K562 (cell line): Measurements from ENCODE around the gene C6orf47. TPM values are rescaled to one million over a fixed set of nuclear protein-coding genes. Genes with fewer than 3 reads are reported as not detected.

Experiments
- ATAC-seq: fragments of 200-7000 bp; cut with Tn5 transposase; 3 replicates; pipeline ENCODE4 v1.9.1; 2020; ENCODE audit warnings: moderate library complexity
- BruUV-seq: library from RNA; stranded (reverse); fragments of 400-500 nt; replicated peaks from 2 replicates; lab custom pipeline; 2021; lab: Mats Ljungman, UMichigan
- CTCF ChIA-PET: fragments of 300-600 bp; formaldehyde crosslinking; extraction: SDS; loops from one replicate; lab custom pipeline; 2021; ENCODE audit warnings: low intra/inter-chr PET ratio; lab: Yijun Ruan, JAX
- POLR2A ChIA-PET: fragments of 300-600, 350-650 bp; sonication (Branson Sonifier 250); formaldehyde crosslinking; extraction: SDS; loops from one replicate; lab custom pipeline; 2021; ENCODE audit warnings: antibody characterized with exemption, inconsistent platforms; lab: Yijun Ruan, JAX
- DNase-seq, 4 experiments: peaks; one replicate each; pipeline versions ENCODE4 v3.0.0 to v3.0.0-alpha.2; 2011 to 2018; ENCODE audit warnings: low spot score in 3 of 4, mixed read lengths in 3 of 4; ENCODE audit errors: extremely low read depth in 1 of 4
- FAIRE-seq: peaks from 2 replicates; lab custom pipeline; 2011; peaks lifted over from hg19 to GRCh38; lab: Jason Lieb, UNC
- H2AFZ ChIP-seq: 2 replicates; pipeline ENCODE4 v1.6.0; 2011; ENCODE audit warnings: low read depth, low read length, control low read depth, inconsistent platforms
- H3K27ac ChIP-seq: fragments of 200-600 bp; 3 replicates; pipeline ENCODE4 v1.8.0; 2011; ENCODE audit warnings: low read depth, mild to moderate bottlenecking, control low read depth, inconsistent platforms, low read length, moderate library complexity, mixed read lengths; ENCODE audit errors: extremely low read depth
- H3K27me3 ChIP-seq, 2 experiments: fragments of 300-600 bp in 1 of 2; 2 replicates in 1 of 2; 3 replicates in 1 of 2; pipeline versions ENCODE4 v1.6.0 to v1.8.0; 2011; ENCODE audit warnings: inconsistent platforms in 2 of 2, low read length in 2 of 2, mild to moderate bottlenecking in 1 of 2, mixed read lengths in 1 of 2, moderate library complexity in 1 of 2; ENCODE audit not compliant: control insufficient read depth in 2 of 2, insufficient read depth in 2 of 2
- H3K36me3 ChIP-seq: fragments of 300-600 bp; 3 replicates; pipeline ENCODE4 v1.8.0; 2011; ENCODE audit warnings: mild to moderate bottlenecking, low read length, inconsistent platforms; ENCODE audit not compliant: control insufficient read depth, insufficient read depth
- H3K4me1 ChIP-seq, 2 experiments: fragments of 200-600 bp in 1 of 2; replicated peaks in 1 of 2; 2 replicates in 1 of 2; 3 replicates in 1 of 2; pipeline versions ENCODE4 v1.5.1 to v1.8.0; 2011; ENCODE audit warnings: inconsistent platforms in 2 of 2, low read length in 2 of 2, mild to moderate bottlenecking in 1 of 2, mixed read lengths in 1 of 2, moderate library complexity in 1 of 2; ENCODE audit not compliant: control insufficient read depth in 2 of 2, insufficient read depth in 2 of 2
- H3K4me2 ChIP-seq: 2 replicates; pipeline ENCODE4 v1.6.1; 2011; ENCODE audit warnings: low read length, control low read depth, inconsistent platforms, mixed read lengths; ENCODE audit not compliant: insufficient read depth
- H3K4me3 ChIP-seq: fragments of 200-600 bp; sonication (generic), shearing (Covaris generic); 2 replicates; pipeline ENCODE4 v1.5.1; 2016; ENCODE audit warnings: control low read depth, inconsistent platforms
- H3K79me2 ChIP-seq: fragments of 200-600 bp; 3 replicates; pipeline ENCODE4 v1.8.0; 2011; ENCODE audit warnings: low read length, inconsistent platforms; ENCODE audit not compliant: control insufficient read depth, insufficient read depth
- H3K9ac ChIP-seq, 2 experiments: 2 replicates each; pipeline versions ENCODE4 v1.6.0 to v1.6.1; 2011; ENCODE audit warnings: low read depth in 2 of 2, low read length in 2 of 2, control low read depth in 1 of 2, inconsistent platforms in 1 of 2, mild to moderate bottlenecking in 1 of 2, mixed read lengths in 1 of 2; ENCODE audit not compliant: insufficient read depth in 1 of 2
- H3K9me1 ChIP-seq: one replicate; pipeline ENCODE4 v1.6.0; 2011; ENCODE audit warnings: inconsistent platforms, mild to moderate bottlenecking, low read length, moderate library complexity; ENCODE audit not compliant: control insufficient read depth, insufficient read depth
- H3K9me3 ChIP-seq: replicated peaks from 2 replicates; pipeline ENCODE4 v1.5.1; 2011; ENCODE audit warnings: low read depth, low read length, inconsistent platforms; ENCODE audit not compliant: control insufficient read depth, insufficient read depth
- H4K20me1 ChIP-seq: replicated peaks from 2 replicates; pipeline ENCODE4 v1.6.1; 2011; ENCODE audit warnings: low read length, inconsistent platforms, mixed read lengths; ENCODE audit not compliant: control insufficient read depth, insufficient read depth
- BACH1 ChIP-seq: fragments of 200-800 bp; sonication (Bioruptor generic); IDR thresholded peaks from 2 replicates; pipeline ENCODE4 v1.6.1; 2016; ENCODE audit warnings: missing genetic modification characterization, missing compliant biosample characterization
- CHD2 ChIP-seq: IDR thresholded peaks from 2 replicates; pipeline ENCODE4 v1.6.1; 2011; ENCODE audit warnings: low read depth, low read length
- HDAC3 ChIP-seq: fragments of 450-650 bp; IDR thresholded peaks from 2 replicates; pipeline ENCODE4 v1.6.1; 2018; ENCODE audit warnings: borderline replicate concordance, mild to moderate bottlenecking, moderate library complexity; ENCODE audit not compliant: partially characterized antibody
- NFIX ChIP-seq: fragments of 250-450 bp; sonication (Bioruptor Pico); IDR thresholded peaks from 2 replicates; pipeline ENCODE4 v1.4.0; 2020; ENCODE audit warnings: low read depth, mild to moderate bottlenecking, moderate library complexity
- PHF20 ChIP-seq: fragments of 450-650 bp; IDR thresholded peaks from 2 replicates; pipeline ENCODE4 v1.6.1; 2018; ENCODE audit not compliant: partially characterized antibody
- SOX6 ChIP-seq: fragments of 450-650 bp; IDR thresholded peaks from 2 replicates; pipeline ENCODE4 v1.6.1; 2014; ENCODE audit warnings: mild to moderate bottlenecking
- TRIM24 ChIP-seq, 2 experiments: fragments of 450-650 bp; IDR thresholded peaks; 2 replicates each; pipeline ENCODE4 v1.6.1; 2016
- XRCC5 ChIP-seq: fragments of 200-400 bp; formaldehyde crosslinking; IDR thresholded peaks from 2 replicates; pipeline ENCODE4 v1.6.1; 2017; ENCODE audit warnings: low read depth, mild to moderate bottlenecking, low read length
- YY1 ChIP-seq, 3 experiments: IDR thresholded peaks; 2 replicates each; pipeline ENCODE4 v1.6.1; 2011; ENCODE audit warnings: low read length in 2 of 3, mild to moderate bottlenecking in 2 of 3, moderate library complexity in 2 of 3, borderline replicate concordance in 1 of 3, control low read depth in 1 of 3, low read depth in 1 of 3; ENCODE audit not compliant: insufficient read depth in 3 of 3, insufficient replicate concordance in 2 of 3, control insufficient read depth in 1 of 3, insufficient read length in 1 of 3; ENCODE audit errors: extremely low read depth in 1 of 3
- ZNF384 ChIP-seq: IDR thresholded peaks from 2 replicates; pipeline ENCODE4 v1.6.1; 2012; ENCODE audit warnings: low read depth, low read length, improper control_type of control experiment
- ZNF830 ChIP-seq: fragments of 250-450 bp; sonication (Bioruptor Pico); IDR thresholded peaks from 2 replicates; pipeline ENCODE4 v1.5.0; 2021; ENCODE audit warnings: mild to moderate bottlenecking
- WGBS: fragments of 100-300 bp; shearing (Covaris generic); methylation state at CpG from one replicate; pipeline ENCODE4 v1.1.6; 2016; ENCODE audit warnings: low coverage, mixed read lengths; ENCODE audit not compliant: insufficient coverage; ENCODE audit errors: missing lambda C conversion rate; 5-methylcytosine and 5-hydroxymethylcytosine counted together
- in situ Hi-C: fragments of 300-500 bp; cut with MboI; formaldehyde crosslinking; loops from 4 replicates; pipeline ENCODE4 v1.15.0; 2018; ENCODE audit warnings: inconsistent platforms, mixed read lengths
- intact Hi-C: fragments of 100-400 bp; cut with micrococcal nuclease; formaldehyde crosslinking; loops from 2 replicates; pipeline ENCODE4 v1.14.2; 2022
- polyA plus RNA-seq, 8 experiments: library from polyadenylated mRNA; depleted of rRNA in 4 of 8; stranded (reverse) in 5 of 8; unstranded in 3 of 8; fragments of >200 nt; fragmentation: Nextera tagmentation in 2 of 8; fragmentation: Illumina TruSeq in 1 of 8; extraction: Ambion mirVana in 2 of 8; extraction: Trizol in 1 of 8; gene quantifications; 2 replicates each; pipeline versions ENCODE4 v1.2.1 to v1.2.3, GENCODE V29; 2011 to 2014; ENCODE audit warnings: inconsistent platforms in 1 of 8, missing spikeins in 1 of 8
- total RNA-seq, 7 experiments: library from RNA; depleted of rRNA in 6 of 7; stranded (reverse); fragments of >200 nt in 6 of 7; fragmentation: Illumina TruSeq in 2 of 7; extraction: Trizol in 2 of 7; gene quantifications; 2 replicates each; pipeline versions ENCODE4 v1.2.1 to v1.2.3, GENCODE V29; 2011 to 2021; ENCODE audit warnings: low replicate concordance in 1 of 7
- TF ChIP-seq, protein P1 (sequence below): fragments of 450-650 bp; IDR thresholded peaks from 2 replicates; pipeline ENCODE4 v1.6.1; 2016; ENCODE audit warnings: mild to moderate bottlenecking
- TF ChIP-seq, protein P2 (sequence below): sonication (generic); formaldehyde crosslinking; IDR thresholded peaks from 2 replicates; pipeline ENCODE4 v1.5.0; 2020; ENCODE audit warnings: missing genetic modification reagents
- TF ChIP-seq, protein P3 (sequence below): fragments of 450-650 bp; IDR thresholded peaks from 2 replicates; pipeline ENCODE4 v1.6.1; 2016; ENCODE audit warnings: antibody characterized with exemption
- TF ChIP-seq, protein P4 (sequence below): sonication (generic); formaldehyde crosslinking; IDR thresholded peaks from 2 replicates; pipeline ENCODE4 v1.9.0; 2022; ENCODE audit warnings: mild to moderate bottlenecking, missing genetic modification reagents

Gene C6orf47
- total and polyA plus RNA-seq, 9 of the 15 experiments (the other 6 are each of a cell fraction or from before 2014, with no cell fraction given) = 0.14 to 43.8 (median 27.0) TPM

GRCh38 chr6:31609519-31610406 is 50.8 kb downstream of the C6orf47 start:
- peak overlapping the region in 1 of 2 experiments; percentile 5; a peak in 2 of 4 replicates for H3K9ac ChIP-seq
- ChIA-PET CTCF (interaction anchor here (0.5 to 0.7 kb wide), 2 partner anchors 223 to 253 kb away, joined by 3 to 5 read pairs; no protein-coding TSS in a partner anchor), POLR2A (interaction anchor here (0.5 to 2.2 kb wide), 10 partner anchors 10 to 81 kb away, joined by 3 to 16 read pairs (median 4); partner anchors contain the start of genes BAG6, DDX39B, NCR3 and PRRC2A)
- in situ Hi-C loops (no loop called here), intact Hi-C loops (no loop called here)
- peak overlapping the region; percentile 83 for H2AFZ ChIP-seq
- peak overlapping the region; percentile 42; the same call in 2 of the 3 replicates for H3K27ac ChIP-seq
- no peaks in the 10 kb centered on the region for H4K20me1 ChIP-seq
- ATAC-seq = peak; percentile 65
- peak in 1 of 4 experiments; percentile 42 for DNase-seq
- no peak overlapping the region for H3K4me3 ChIP-seq
- no peaks in the 10 kb centered on the region for H3K27me3 ChIP-seq
- H3K9me3 ChIP-seq = no peaks in the 10 kb centered on the region
- peak overlapping the region; percentile 34; the same call in 1 of the 2 replicates for H3K4me2 ChIP-seq
- no peaks in the 10 kb centered on the region for H3K36me3 ChIP-seq
- H3K4me1 ChIP-seq = peaks cover 13 to 22% of the 10 kb centered on the region in 2 experiments
- FAIRE-seq = peak; percentile 57
- WGBS = 40% methylated on average over 8 of the region's 8 CpGs
- H3K9me1 ChIP-seq = no peaks in the 10 kb centered on the region
- BruUV-seq = no TSS peak
- H3K79me2 ChIP-seq = no peaks in the 10 kb centered on the region
- no peak for TF ChIP-seq YY1 (IDR thresholded peaks at IDR 0.05; ENCODE audit: borderline replicate concordance in 1 of 3, control insufficient read depth in 1 of 3, extremely low read depth in 1 of 3, insufficient read depth in 3 of 3, insufficient read length in 1 of 3, insufficient replicate concordance in 2 of 3, low read depth in 1 of 3, low read length in 2 of 3)
- TF ChIP-seq, protein P1, sequence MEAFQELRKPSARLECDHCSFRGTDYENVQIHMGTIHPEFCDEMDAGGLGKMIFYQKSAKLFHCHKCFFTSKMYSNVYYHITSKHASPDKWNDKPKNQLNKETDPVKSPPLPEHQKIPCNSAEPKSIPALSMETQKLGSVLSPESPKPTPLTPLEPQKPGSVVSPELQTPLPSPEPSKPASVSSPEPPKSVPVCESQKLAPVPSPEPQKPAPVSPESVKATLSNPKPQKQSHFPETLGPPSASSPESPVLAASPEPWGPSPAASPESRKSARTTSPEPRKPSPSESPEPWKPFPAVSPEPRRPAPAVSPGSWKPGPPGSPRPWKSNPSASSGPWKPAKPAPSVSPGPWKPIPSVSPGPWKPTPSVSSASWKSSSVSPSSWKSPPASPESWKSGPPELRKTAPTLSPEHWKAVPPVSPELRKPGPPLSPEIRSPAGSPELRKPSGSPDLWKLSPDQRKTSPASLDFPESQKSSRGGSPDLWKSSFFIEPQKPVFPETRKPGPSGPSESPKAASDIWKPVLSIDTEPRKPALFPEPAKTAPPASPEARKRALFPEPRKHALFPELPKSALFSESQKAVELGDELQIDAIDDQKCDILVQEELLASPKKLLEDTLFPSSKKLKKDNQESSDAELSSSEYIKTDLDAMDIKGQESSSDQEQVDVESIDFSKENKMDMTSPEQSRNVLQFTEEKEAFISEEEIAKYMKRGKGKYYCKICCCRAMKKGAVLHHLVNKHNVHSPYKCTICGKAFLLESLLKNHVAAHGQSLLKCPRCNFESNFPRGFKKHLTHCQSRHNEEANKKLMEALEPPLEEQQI = no peak
- TF ChIP-seq NFIX = peak; percentile 11; the same call in 1 of the 2 replicates
- TF ChIP-seq ZNF384 = peak; percentile 57
- TF ChIP-seq, protein P2, sequence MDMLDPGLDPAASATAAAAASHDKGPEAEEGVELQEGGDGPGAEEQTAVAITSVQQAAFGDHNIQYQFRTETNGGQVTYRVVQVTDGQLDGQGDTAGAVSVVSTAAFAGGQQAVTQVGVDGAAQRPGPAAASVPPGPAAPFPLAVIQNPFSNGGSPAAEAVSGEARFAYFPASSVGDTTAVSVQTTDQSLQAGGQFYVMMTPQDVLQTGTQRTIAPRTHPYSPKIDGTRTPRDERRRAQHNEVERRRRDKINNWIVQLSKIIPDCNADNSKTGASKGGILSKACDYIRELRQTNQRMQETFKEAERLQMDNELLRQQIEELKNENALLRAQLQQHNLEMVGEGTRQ = no peak
- TF ChIP-seq XRCC5 = no peak
- TF ChIP-seq BACH1 (tag) = no peak
- TF ChIP-seq TRIM24 (IDR thresholded peaks at IDR 0.05) = no peak
- no peak for TF ChIP-seq PHF20
- TF ChIP-seq, protein P3, sequence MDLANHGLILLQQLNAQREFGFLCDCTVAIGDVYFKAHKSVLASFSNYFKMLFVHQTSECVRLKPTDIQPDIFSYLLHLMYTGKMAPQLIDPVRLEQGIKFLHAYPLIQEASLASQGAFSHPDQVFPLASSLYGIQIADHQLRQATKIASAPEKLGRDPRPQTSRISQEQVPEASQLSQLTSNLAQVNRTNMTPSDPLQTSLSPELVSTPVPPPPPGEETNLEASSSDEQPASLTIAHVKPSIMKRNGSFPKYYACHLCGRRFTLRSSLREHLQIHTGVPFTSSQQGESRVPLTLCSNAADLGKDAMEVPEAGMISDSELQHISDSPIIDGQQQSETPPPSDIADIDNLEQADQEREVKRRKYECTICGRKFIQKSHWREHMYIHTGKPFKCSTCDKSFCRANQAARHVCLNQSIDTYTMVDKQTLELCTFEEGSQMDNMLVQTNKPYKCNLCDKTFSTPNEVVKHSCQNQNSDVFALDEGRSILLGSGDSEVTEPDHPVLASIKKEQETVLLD = no peak
- TF ChIP-seq HDAC3 = no peak
- TF ChIP-seq CHD2 = no peak
- no peak for TF ChIP-seq ZNF830 (CRISPR knock-in tag)
- TF ChIP-seq SOX6 = 0 out of 2 replicates have a peak, but pooled peaks have one; percentile 23
- TF ChIP-seq, protein P4, sequence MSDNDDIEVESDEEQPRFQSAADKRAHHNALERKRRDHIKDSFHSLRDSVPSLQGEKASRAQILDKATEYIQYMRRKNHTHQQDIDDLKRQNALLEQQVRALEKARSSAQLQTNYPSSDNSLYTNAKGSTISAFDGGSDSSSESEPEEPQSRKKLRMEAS = no peak
